Fibroblast of lung (primary cell): ENCODE measurements around the gene FHIT.

Experiments used
- EZH2 ChIP-seq: IDR thresholded peaks from 2 replicates; pipeline ENCODE4 v1.5.1; 2012; ENCODE audit warnings: low read length, control low read depth, mild to moderate bottlenecking; ENCODE audit errors: missing control alignments
- TF ChIP-seq, protein P1 (sequence below), 2 donors: IDR thresholded peaks in 1 of 2; conservative IDR thresholded peaks in 1 of 2; 1 replicate in 1 of 2; 2 replicates in 1 of 2; pipeline ENCODE4 v1.5.1; 2011 to 2012; ENCODE audit warnings: low read length in 2 of 2, control low read depth in 1 of 2, inconsistent platforms in 1 of 2, low read depth in 1 of 2, mild to moderate bottlenecking in 1 of 2

DNA sequence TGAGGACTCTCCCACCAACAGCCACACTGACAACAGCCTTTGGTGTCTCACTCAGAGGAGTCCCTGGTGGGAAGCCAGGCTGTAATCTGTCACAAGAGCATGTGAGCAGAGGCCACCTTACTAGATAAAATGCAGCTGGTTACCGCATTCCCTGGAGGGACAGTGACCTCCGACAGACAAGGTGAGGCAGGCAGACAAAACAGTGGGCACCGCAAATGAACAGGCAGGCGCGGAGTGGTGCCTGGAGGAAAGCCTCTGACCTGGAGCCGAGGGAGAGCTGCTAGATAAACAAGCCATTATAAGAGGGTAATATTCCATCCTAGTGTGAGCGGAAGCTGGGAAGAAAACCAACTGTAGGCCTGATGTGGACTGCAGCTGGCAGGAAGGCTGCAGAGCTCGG lies 736.4 kb downstream of the FHIT start:
- TF ChIP-seq, protein P1, sequence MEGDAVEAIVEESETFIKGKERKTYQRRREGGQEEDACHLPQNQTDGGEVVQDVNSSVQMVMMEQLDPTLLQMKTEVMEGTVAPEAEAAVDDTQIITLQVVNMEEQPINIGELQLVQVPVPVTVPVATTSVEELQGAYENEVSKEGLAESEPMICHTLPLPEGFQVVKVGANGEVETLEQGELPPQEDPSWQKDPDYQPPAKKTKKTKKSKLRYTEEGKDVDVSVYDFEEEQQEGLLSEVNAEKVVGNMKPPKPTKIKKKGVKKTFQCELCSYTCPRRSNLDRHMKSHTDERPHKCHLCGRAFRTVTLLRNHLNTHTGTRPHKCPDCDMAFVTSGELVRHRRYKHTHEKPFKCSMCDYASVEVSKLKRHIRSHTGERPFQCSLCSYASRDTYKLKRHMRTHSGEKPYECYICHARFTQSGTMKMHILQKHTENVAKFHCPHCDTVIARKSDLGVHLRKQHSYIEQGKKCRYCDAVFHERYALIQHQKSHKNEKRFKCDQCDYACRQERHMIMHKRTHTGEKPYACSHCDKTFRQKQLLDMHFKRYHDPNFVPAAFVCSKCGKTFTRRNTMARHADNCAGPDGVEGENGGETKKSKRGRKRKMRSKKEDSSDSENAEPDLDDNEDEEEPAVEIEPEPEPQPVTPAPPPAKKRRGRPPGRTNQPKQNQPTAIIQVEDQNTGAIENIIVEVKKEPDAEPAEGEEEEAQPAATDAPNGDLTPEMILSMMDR (conservative IDR thresholded peaks at IDR 0.05 in 1 of 2, IDR thresholded peaks at IDR 0.05 in 1 of 2; ENCODE audit: low read depth in 1 of 2, low read length in 2 of 2) = no peak
- TF ChIP-seq EZH2 = no peak
